GM19455 (cell line): ENCODE data around the gene PPP1R16B.
"Not testable (repeated sequence)": the region's sequence is repeated elsewhere in the genome, so short reads cannot be mapped to it uniquely, and the experiment has no call there.

Experiments
- ATAC-seq: cut with Tn5 transposase; IDR thresholded peaks from one replicate; pipeline ENCODE4 v1.9.1; 2021; ENCODE audit not compliant: unreplicated experiment

PPP1R16B gene

GRCh38 chr20:38930242-38930569 is 124.7 kb downstream of the PPP1R16B start:
- ATAC-seq, result no peak

GRCh38 chr20:38931984-38932383 is 126.5 kb downstream of the PPP1R16B start:
- ATAC-seq, result no peak

DNA sequence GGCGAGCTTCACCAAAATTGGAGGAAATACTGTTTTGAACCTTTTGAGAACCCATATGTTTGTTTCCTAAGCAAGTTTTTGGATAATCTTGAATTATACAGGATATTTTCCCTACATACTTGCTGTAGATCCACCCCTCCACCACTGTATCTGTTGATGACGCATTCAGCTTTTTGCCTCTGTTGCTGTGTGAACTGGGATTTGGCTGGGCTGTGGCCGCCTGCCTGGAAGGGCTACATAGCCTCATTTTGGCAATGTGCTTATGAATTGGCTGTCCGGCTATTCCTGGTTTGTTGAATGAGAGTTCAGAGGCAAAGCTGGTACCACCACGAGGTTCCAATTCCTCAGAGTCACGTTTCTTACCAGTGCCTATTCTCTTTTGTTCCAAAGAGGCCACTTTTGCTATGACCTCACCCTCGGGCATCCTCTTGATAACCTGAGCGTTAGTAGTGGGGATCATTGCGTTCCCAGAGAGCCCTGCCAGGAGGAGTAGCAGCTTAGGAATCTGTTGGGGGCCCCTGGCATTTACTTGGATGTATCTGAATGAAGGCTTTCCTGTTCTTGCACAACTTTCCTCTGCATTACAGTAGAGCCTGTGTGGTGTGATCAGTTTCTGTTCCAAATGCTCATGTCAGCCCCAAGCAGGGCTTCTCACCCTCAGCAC is 127.1 kb downstream of the PPP1R16B start:
- no peak for ATAC-seq

DNA sequence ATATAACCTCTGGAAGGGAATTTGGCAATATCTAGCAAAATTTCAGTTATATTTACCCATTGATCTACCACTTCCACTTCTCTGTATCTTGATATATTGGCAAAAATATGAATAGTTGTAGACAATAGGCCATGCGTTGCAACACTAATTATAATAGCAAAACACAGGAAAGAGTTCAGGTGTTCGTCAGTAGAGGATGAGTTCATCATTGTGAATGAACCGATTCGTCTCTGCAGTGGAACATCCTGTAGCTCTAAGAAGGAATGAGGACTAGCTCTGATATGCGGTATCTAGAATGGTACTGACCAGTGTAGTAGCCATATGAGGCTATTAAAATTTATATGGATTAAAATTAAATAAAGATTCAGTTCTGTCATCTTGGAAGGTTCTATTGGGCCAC is 129.0 kb downstream of the PPP1R16B start:
- ATAC-seq, result no peak

DNA sequence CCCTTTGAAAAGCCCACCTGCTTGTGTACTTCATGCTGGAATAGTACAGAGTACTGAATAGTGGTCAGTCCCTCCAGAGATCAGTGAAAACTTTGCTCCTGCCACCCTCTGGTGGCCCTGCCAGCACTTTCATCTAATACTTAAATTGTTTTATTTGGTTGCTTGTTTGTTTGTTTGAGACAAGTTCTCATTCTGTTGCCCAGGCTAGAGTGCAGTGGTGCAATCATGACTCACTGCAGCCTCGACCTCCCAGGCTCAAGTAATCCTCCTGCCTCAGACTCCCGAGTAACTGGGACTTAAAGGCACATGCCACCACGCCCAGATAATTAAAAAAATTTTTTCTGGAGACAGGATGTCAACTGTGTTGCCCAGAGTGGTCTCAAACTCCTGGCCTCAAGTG is 129.8 kb downstream of the PPP1R16B start:
- ATAC-seq, result no peak

GRCh38 chr20:38935967-38936407 is 130.5 kb downstream of the PPP1R16B start:
- ATAC-seq, result no peak

GRCh38 chr20:38937000-38937399 is 131.5 kb downstream of the PPP1R16B start:
- no peak for ATAC-seq

DNA sequence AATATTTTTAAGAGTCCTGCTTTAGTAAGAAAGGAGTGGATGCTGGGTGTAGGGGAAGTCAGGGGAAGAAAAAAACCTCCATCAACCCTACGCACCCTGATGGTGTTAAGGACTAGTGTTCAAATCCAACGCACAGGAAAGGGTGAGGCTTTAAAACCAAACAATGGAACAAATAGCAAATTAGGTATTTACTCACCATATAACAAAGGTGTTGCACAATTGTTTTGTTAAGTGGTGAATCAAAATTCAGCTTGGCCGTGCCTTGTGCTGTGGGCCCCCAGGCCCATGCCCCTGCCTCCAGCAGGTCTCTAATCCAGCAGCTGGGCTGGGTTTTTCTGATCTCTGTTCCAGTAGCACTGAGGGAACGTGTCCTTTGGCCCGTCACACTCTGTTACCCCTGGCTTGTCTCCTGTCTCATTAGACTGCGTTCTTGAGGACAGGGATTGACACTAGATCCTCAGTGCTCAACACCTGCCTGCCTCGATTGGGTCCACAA is 132.5 kb downstream of the PPP1R16B start:
- no peak for ATAC-seq

- no peak for ATAC-seq
Observed at GRCh38 chr20:38939686-38940085, 134.2 kb downstream of the PPP1R16B start.

- ATAC-seq, result no peak
Observed at GRCh38 chr20:38940644-38941043, 135.1 kb downstream of the PPP1R16B start.

DNA sequence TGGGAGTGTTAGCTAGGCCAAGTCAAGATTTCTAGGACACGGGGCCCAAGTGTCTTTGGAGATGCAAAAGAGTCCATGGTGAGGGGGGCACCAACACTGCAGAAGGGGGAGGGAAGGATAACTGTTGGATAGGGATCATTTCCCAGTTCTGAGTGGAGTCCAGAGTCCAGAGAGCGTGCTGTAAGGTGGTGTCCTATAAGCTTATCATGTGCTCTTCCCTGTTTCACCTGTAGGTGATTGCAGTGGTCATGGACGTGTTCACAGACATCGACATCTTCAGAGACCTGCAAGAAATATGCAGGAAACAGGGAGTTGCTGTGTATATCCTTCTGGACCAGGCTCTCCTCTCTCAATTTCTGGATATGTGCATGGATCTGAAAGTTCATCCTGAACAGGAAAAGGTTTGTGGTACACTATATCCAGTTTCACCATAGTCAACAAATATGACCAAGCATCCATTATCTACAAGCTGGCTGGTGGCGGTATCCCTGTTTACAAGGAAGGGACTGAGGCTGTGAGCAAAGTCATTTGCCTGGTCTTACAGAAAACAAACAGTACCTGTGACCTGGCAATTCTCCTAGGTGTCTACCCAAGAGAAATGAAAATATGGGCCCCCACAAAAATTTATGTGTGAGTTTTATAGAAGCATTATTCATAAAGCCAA is 136.4 kb downstream of the PPP1R16B start:
- ATAC-seq, result no peak

GRCh38 chr20:38945012-38945411 is 139.5 kb downstream of the PPP1R16B start:
- no peak for ATAC-seq

DNA sequence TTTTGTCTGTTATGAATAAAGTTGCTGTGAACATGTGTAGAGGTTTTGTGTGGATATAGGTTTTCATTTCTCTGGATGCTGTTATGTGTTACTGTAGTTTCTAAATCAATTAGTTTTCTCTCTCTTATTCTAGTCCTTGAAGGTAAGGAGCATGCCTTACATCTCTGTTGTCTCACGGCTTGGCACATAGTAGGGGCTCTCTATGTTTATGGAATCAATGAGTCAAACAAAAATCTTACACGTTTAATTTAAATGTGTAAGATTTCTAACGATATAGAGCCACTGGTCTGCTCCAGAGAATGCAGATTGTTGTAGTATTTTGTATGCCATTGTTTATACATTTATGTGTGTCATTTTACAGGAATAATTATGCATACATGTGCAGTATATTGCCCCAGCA is 141.3 kb downstream of the PPP1R16B start:
- ATAC-seq, result no peak

DNA sequence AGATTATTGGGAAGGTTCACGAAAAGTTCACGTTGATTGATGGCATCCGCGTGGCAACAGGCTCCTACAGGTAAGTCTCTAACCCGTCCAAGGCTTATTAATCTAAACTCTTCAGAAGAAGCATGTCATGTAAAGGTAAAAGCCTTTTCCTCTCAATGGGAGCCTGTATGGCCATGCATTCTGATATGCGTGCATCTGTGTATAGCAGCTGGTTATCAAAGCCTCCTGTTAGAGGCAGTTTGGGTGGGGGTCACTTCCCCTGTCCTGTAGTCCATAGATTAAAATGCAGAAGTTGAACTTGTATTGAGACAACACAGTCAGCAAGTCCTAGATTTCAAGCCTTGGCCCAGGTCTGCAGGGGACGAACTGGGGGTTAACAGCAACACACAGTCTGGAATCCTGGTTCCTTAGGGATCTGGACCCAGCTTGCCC is 142.4 kb downstream of the PPP1R16B start:
- ATAC-seq, result no peak

DNA sequence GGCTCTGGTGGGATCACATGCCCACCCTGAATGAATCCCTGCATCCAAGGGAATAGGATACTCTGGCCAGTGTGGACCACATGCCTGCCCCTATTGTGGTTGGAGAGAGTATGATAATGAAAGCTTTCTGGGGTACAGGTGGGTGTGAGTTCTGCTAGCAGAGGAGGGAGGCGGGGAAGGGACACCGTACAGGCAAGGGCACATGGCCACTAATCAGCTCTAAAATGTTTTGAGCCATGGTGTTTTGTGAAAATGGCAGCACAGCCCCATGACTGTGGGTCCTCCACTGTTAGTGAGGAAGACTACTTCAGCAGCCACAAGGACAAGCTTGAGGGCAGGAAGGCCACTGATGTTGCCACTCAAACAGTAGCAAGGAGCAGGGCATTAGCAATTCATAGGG is 144.8 kb downstream of the PPP1R16B start:
- ATAC-seq, result no peak

GRCh38 chr20:38951611-38952010 is 146.1 kb downstream of the PPP1R16B start:
- ATAC-seq, result no peak

- no peak for ATAC-seq
Observed at GRCh38 chr20:38952153-38952552, 146.7 kb downstream of the PPP1R16B start.

DNA sequence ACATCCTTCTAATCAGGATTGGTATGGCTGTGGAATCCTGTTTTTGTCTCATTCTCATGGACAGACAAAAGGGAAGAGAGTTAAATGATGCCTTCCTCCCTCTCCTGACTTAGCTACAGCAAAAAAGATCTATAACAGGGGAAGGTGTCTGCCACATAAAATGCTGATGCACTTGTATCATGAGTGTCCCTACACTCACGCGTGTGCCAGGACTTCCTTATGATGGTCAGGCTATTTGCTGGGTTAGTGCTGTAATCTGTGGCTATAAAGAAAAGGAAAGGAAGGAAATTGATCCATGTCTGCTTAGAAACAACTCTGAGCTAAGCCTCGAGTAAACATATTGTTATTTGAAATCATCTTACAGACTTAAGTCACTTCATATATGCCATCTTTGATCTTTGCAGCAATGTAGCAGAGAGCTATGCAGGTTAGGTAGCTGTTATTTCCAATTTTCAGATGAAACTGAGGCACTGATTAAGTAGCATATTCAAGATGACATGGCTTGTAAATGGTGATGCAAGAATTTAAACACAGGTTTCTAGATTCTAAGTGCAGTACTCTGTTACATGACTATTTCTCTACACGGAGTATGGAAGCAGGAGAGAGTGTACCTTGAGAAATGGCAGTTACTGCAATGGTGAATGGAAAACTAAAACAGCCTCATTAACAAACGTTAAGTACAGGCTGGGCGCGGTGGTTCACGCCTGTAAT is 148.3 kb downstream of the PPP1R16B start:
- ATAC-seq, result no peak

DNA sequence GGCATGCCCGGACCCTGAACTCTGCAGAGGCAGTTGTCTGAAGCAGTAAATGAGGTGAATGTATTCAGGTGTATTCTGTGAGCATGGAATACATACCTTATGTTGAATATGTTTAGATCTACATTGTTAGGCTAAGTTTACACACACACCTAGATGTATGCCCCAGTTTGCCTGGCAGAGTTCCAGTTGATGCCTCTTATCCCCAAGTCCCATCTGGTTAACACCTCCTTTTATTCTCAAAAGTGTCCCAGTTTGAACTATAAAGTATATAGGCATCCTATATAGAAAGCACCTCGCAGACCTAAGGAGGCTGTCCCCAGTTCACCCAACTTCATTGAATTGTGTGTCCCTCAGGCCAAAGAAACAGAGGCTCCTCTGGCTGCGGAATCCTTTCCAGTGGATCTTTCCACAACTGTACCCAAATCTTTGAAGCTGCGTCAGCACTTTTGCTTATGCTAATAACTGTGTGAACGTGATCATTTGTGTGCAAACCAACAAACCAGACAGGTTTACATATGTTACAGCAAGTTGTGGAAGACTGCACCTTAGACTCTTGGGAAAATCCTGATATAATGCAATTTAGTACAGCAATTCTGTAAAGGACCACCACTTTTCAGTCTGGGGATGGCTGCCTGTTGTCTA is 151.9 kb downstream of the PPP1R16B start:
- ATAC-seq, result no peak

- ATAC-seq, result no peak
Observed at GRCh38 chr20:38957915-38958485, 152.5 kb downstream of the PPP1R16B start.

DNA sequence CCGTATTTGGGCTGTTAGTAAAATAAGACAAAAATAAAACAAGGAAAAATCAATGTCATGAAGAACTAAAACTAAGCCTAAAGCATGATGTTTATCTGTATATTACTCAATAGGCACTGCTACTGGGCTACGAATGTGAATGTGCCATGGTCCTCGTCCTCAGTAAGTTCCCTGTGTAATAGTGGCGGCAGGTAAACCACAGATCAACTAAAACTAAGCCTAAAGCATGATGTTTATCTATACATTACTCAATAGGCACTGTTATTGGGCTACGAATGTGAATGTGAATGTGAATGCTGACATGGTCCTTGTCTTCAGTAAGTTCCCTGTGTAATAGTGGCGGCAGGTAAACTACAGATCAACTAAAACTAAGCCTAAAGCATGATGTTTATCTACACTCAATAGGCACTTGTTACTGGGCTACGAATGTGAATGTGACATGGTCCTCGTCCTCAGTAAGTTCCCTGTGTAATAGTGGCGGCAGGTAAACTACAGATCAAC is 154.7 kb downstream of the PPP1R16B start:
- ATAC-seq, result not testable (repeated sequence)
